GM12872 (cell line): ENCODE measurements around the gene CHD9.
A peak's percentile ranks its signal among the peaks of the same experiment; 100 is the strongest.

Source experiments
- TF ChIP-seq, protein P1 (sequence below): IDR thresholded peaks from 3 replicates; pipeline ENCODE4 v1.5.1; 2011; ENCODE audit warnings: low read depth, mild to moderate bottlenecking, low read length, moderate library complexity; ENCODE audit not compliant: insufficient read depth

CHD9 gene

DNA sequence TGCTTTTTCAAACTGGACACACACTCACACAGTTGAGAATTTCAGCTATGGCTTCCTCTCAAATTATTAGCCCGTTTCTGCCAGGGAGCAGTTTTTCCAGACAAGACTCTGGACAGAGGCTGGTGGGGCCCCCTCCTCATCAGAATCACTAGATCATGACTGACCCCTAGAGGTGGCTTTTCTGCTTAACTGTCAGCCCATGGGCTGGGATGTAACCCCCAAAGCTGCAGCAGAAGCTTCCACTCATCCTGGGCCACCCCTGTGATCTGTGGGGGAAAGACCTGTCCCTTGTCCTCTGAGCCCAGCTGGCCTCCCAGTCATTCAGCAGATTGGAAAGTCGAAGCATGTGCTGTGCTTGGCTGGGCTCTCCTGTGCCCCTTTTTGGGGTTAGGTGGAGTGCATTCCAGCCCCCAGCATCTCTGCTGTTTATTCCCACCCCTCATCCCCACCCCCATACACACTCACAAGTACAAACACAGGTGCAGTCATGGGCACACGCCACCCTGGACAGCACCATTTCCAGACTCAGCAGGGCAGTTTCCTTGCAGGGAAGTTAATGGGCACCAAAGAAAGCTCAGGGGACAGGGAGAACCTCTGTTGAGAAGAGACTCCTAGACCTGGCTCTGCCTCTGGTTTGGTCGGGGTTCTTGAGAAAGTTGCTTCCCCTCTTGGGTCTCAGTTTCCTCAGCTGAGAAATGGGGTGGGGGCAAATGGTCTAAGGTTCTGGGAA, 301.9 kb downstream of the CHD9 start:
- TF ChIP-seq, protein P1, sequence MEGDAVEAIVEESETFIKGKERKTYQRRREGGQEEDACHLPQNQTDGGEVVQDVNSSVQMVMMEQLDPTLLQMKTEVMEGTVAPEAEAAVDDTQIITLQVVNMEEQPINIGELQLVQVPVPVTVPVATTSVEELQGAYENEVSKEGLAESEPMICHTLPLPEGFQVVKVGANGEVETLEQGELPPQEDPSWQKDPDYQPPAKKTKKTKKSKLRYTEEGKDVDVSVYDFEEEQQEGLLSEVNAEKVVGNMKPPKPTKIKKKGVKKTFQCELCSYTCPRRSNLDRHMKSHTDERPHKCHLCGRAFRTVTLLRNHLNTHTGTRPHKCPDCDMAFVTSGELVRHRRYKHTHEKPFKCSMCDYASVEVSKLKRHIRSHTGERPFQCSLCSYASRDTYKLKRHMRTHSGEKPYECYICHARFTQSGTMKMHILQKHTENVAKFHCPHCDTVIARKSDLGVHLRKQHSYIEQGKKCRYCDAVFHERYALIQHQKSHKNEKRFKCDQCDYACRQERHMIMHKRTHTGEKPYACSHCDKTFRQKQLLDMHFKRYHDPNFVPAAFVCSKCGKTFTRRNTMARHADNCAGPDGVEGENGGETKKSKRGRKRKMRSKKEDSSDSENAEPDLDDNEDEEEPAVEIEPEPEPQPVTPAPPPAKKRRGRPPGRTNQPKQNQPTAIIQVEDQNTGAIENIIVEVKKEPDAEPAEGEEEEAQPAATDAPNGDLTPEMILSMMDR: 0 out of 3 replicates have a peak, but pooled peaks have one; percentile 14

DNA sequence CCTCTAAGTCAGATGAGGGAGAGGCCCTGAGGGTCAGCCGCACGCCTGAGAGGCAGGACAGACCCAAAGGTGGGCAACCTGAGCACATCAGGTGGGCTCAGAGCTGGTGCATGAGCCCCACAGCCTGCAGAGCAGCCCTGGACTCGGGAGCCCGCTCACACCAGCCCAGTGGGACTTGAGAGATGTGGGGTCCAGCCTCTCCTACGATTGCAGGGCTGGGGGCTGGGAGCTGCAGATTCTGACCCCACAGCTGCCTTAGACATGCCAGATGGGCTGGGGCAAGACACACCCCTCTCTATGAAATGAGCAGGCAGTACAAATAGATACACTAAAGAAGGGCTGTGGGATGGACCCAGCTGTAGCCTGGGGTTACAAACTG, 302.4 kb downstream of the CHD9 start:
- TF ChIP-seq, protein P1: no peak

DNA sequence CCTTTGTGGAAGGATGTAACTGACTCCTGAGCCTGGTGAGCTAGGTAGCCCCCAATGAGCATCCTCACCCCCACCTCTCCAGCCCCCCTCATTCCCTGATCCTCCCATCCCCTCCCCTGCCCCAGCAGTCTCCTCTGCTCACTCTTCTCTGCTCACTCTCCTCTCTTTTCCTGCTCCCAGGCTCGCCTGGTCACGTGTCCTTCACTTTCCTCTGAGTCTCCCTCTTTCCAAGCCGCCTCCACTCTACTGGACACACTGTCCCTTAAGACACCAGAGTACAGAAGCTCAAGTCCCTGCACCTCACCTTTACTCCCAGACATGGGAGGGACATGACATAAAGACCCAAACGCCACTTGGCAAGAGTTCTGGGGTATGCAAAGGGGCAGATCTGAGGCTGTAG, 303.2 kb downstream of the CHD9 start:
- TF ChIP-seq, protein P1: no peak

DNA sequence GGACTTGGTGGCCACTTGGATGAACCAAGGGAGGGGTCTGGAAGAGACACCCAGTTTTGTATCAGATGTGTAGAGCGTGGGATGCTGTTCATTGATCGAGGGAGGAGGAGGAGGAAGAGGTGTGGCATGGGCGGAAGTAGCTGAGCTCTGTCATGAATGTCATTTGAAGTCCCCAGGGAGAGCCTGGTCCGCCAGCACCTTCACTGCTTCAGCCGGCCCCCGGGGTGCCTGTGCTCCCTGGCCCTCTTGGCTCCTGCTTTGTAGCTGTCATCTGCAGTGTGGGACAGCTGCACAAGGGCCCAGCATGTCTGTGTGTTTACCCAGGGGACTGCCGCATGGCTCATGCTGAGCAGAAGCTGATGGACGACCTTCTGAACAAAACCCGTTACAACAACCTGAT, 304.1 kb downstream of the CHD9 start:
- TF ChIP-seq, protein P1: no peak

DNA sequence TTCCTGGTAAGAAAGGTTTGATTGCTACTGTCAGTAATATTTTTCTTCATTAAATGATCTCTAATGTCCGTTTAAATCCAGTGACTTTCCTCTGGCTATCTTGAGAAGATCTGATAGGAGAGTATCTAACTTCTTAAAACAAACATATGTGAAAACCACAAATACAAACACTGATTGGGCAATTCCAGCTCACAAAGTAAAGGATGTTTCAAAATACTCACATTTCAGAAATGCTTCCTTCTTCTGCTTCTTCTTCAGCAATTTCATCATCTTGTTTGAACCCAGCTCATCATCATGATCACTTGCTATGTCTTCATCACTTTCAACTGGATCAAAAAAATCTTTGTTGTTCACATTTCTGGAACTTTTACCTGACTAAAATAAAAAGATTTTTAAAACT, 315.1 kb downstream of the CHD9 start:
- TF ChIP-seq, protein P1: no peak

DNA sequence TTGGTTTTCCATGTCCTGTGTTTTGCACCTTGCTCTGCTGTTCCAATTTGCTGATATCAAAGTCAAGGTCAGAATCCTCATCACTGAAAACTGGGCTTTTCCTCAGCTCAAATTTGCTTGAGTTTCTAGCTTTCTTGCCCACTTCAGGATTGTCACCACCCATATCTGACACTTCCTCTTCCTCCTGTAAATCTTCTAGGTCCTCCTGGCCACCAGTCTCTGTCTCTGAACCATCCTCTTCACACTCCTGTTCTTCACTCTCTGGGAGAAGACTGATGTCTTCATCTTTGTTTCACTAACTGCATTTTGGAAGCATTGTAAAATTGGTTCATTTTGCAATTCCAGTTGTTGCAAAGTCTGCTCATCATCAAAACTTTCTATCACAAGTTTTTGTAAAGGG, 316.0 kb downstream of the CHD9 start:
- TF ChIP-seq, protein P1: no peak

DNA sequence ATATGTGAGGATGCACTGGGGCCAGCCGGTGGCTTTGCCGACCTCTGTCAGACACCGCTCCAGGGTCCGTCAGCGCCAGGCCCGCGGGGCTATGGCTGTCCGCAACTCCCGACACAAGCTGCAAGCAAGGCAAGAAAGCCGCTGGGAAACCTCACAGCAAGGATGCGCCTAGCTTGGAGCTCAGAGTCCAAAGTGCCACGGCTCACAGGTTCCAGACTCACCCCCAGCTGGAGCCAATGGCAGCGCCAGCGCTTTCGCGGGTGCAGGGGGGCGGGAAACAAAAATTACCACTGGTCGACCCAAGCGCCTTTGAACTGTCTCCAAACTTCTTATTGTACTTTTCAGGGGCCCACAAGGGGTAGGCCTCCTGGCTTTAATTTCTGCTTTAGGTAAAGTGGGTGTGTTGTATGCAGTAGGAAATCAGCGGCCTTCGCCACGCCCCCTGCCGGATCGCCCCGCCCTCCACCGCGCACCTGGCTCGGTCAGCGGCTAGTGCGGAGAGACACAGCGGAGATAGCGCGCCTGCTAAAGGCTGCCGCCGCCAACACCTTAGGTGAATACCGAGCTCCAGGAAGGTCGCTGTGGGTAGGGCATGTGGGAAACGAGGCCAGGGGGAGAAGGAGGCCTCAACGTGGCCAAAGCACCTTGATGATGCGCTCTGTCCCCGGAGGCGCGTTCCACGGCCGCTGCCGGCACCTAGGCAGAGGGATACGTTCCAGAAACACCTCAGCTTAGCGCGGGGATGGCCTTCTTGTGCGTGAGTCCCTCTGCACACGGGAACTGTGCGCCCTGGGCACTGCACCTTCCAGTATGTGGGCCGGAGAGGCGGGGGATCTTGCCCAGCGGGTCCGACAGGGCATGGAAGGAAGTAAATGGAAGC, 318.4 kb downstream of the CHD9 start:
- TF ChIP-seq, protein P1: no peak
